Measurements from ENCODE around the gene PHLDA3. TPM values are rescaled to one million over a fixed set of nuclear protein-coding genes. Genes with fewer than 3 reads are reported as not detected.

Gene PHLDA3
- total and polyA plus RNA-seq, 5 donors = 18.1 to 47.4 (median 29.3) TPM

DNA sequence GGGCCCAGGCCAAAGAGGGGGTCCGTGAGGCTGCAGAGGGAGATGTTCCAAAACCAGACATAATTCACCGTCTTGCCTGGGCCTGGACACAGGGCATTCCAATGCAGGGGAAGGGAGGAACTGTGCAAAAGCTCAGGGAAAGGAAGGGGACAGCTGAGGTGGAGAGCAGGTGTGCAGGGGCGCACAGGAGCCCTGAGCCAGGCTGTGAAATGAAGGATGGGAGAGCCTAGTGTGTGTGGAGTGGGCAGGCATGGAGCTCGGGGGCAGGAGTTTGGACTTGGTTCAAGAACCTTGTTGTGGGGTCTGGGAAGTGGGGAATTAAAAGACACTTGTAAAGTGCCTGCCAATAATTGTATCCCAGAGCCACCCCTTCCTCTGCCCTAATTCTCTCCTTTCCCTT, 49.7 kb downstream of the PHLDA3 start:
- DNase-seq = no peak
- H3K27ac ChIP-seq (ENCODE audit: low read length) = no peak overlapping the region
- intact Hi-C loops (cut with DNase I) = no loop called here

DNA sequence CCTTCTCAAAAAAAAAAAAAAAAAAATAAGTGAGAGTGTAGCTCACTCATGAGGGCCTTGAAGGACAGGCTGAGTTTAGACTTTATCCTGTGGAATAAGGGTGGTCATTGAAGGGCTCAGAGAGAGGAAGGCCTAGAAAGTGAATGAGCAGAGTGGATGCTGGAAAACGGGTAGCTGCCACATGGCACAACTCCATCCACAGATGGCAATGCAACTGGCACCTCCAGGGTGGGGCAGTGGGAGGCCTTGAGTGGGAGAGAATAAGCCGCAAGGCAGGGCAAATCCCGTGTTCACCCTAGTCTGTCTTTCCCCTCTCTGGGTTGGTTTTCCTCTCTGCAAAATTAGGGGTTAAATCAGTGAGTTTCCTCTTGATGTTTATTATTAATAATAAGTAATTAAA, 50.5 kb downstream of the PHLDA3 start:
- H3K4me1 ChIP-seq (ENCODE audit: control insufficient read depth, insufficient read depth, low read length) = peaks cover 4% of the 10 kb centered on the region
- 77% methylated on average over 3 of the region's 3 CpGs for WGBS
- no peak overlapping the region for H3K4me3 ChIP-seq (ENCODE audit: low read length)
- no peaks in the 10 kb centered on the region for H3K27me3 ChIP-seq (ENCODE audit: control insufficient read depth, insufficient read depth)
- intact Hi-C loops (cut with DNase I) = no loop called here
- no peak overlapping the region for H3K27ac ChIP-seq (ENCODE audit: low read length)
- DNase-seq = no peak
- no peaks in the 10 kb centered on the region for H3K9me3 ChIP-seq (ENCODE audit: control insufficient read depth, low read length)
- ATAC-seq = no peak

More for the DNA sequence above, 49.7 kb downstream of the PHLDA3 start:
- ATAC-seq = no peak
- no peak overlapping the region for H3K4me3 ChIP-seq (ENCODE audit: low read length)
- H3K9me3 ChIP-seq (ENCODE audit: control insufficient read depth, low read length) = no peaks in the 10 kb centered on the region
- 73% methylated on average over 4 of the region's 4 CpGs for WGBS
- peaks cover 4% of the 10 kb centered on the region for H3K4me1 ChIP-seq (ENCODE audit: control insufficient read depth, insufficient read depth, low read length)
- H3K27me3 ChIP-seq (ENCODE audit: control insufficient read depth, insufficient read depth) = no peaks in the 10 kb centered on the region

Other genes with a start within 250 kb of the PHLDA3 start
- under 1 TPM in 2 of 4 donors, not detected in 2; 0.03 to 0.22 TPM for gene PKP1, start 185.7 kb downstream of the PHLDA3 start, total RNA-seq
- 0.02 TPM for gene PKP1, start 185.7 kb downstream of the PHLDA3 start, polyA plus RNA-seq
- gene TNNT2, start 91.5 kb downstream of the PHLDA3 start, total RNA-seq = 1,000 to 10,000 TPM; 5,203 to 7,292 (median 7,185) TPM
- gene TNNT2, start 91.5 kb downstream of the PHLDA3 start, polyA plus RNA-seq = 16,707 TPM
- 1 to 10 TPM; 1.3 to 4.0 (median 2.4) TPM for gene LAD1, start 69.9 kb downstream of the PHLDA3 start, total RNA-seq
- gene LAD1, start 69.9 kb downstream of the PHLDA3 start, polyA plus RNA-seq = 5.0 TPM
- gene TNNI1, start 47.5 kb downstream of the PHLDA3 start, total RNA-seq = 100 to 1,000 TPM in 2 of 4 donors, 10 to 100 TPM in 2; 77.9 to 215 (median 100) TPM
- gene TNNI1, start 47.5 kb downstream of the PHLDA3 start, polyA plus RNA-seq = 81.3 TPM
- 100 to 1,000 TPM in 3 of 4 donors, 10 to 100 TPM in 1; 97.2 to 343 (median 132) TPM for gene CSRP1, start 37.9 kb upstream of the PHLDA3 start, total RNA-seq
- gene CSRP1, start 37.9 kb upstream of the PHLDA3 start, polyA plus RNA-seq = 121 TPM
- gene NAV1, start 69.9 kb upstream of the PHLDA3 start, total RNA-seq = 10 to 100 TPM; 13.3 to 29.1 (median 20.6) TPM
- gene NAV1, start 69.9 kb upstream of the PHLDA3 start, polyA plus RNA-seq = 8.0 TPM

Measured in right cardiac atrium (tissue), 5 donors.